ENCODE data around the gene PRUNE2.

GRCh38 chr9:76898786-76899185 lies 7.1 kb downstream of the PRUNE2 start:
- TF ChIP-seq REST (IDR thresholded peaks at IDR 0.05; ENCODE audit: low read depth, low read length) (no peak), CTCF (IDR thresholded peaks at IDR 0.05) (no peak), YY1 (IDR thresholded peaks at IDR 0.05; ENCODE audit: low read depth) (no peak), EP300 (IDR thresholded peaks at IDR 0.05; ENCODE audit: borderline replicate concordance in 1 of 2, low read depth in 1 of 2, low read length in 1 of 2) (no peak), FOXJ3 (CRISPR knock-in tag; IDR thresholded peaks at IDR 0.05) (no peak), SIN3A (IDR thresholded peaks at IDR 0.05; ENCODE audit: borderline replicate concordance, low read depth, low read length) (no peak), GABPA (IDR thresholded peaks at IDR 0.05; ENCODE audit: low read depth) (no peak), IRF3 (IDR thresholded peaks at IDR 0.05; ENCODE audit: low read depth, low read length) (no peak), CHD2 (IDR thresholded peaks at IDR 0.05; ENCODE audit: low read length, partially characterized antibody) (no peak), POLR2AphosphoS5 (IDR thresholded peaks at IDR 0.05; ENCODE audit: low read depth, low read length) (no peak), ZBTB33 (IDR thresholded peaks at IDR 0.05; ENCODE audit: borderline replicate concordance, low read depth) (no peak)
